Nucleus accumbens (tissue), 56 donors: Measurements from ENCODE around the gene TMTC1.

ENCODE experiments used
- DNase-seq, 56 donors: peaks; one replicate each; lab custom pipeline; 2025; lab: John Stamatoyannopoulos, UW

TMTC1 gene

GRCh38 chr12:29743077-29743476 lies 40.7 kb downstream of the TMTC1 start:
- no peak for DNase-seq

- no peak for DNase-seq
Observed at GRCh38 chr12:29742646-29743045, 41.1 kb downstream of the TMTC1 start.

- peak in 1 of 56 donors; percentile 13 for DNase-seq
Observed at GRCh38 chr12:29741342-29742241, 42.1 kb downstream of the TMTC1 start.

GRCh38 chr12:29739279-29739991 lies 44.3 kb downstream of the TMTC1 start:
- no peak for DNase-seq

GRCh38 chr12:29738365-29738764 lies 45.4 kb downstream of the TMTC1 start:
- DNase-seq: no peak

GRCh38 chr12:29737644-29738043 lies 46.1 kb downstream of the TMTC1 start:
- no peak for DNase-seq

- DNase-seq: peak in 14 of 56 donors; percentile 3 to 46 (median 22)
Observed at GRCh38 chr12:29735604-29736003, 48.1 kb downstream of the TMTC1 start.

GRCh38 chr12:29734734-29735133 lies 49.0 kb downstream of the TMTC1 start:
- DNase-seq: no peak

- no peak for DNase-seq
Observed at GRCh38 chr12:29734305-29734704, 49.4 kb downstream of the TMTC1 start.

GRCh38 chr12:29733501-29733900 lies 50.2 kb downstream of the TMTC1 start:
- no peak for DNase-seq

GRCh38 chr12:29733060-29733459 lies 50.7 kb downstream of the TMTC1 start:
- peak in 3 of 56 donors; percentile 3 to 27 (median 6) for DNase-seq

- DNase-seq: no peak
Observed at GRCh38 chr12:29732593-29732992, 51.1 kb downstream of the TMTC1 start.

GRCh38 chr12:29732191-29732590 lies 51.6 kb downstream of the TMTC1 start:
- no peak for DNase-seq

- DNase-seq: no peak
Observed at GRCh38 chr12:29731591-29731990, 52.2 kb downstream of the TMTC1 start.

GRCh38 chr12:29730481-29730880 lies 53.3 kb downstream of the TMTC1 start:
- DNase-seq: no peak

GRCh38 chr12:29728030-29728429 lies 55.7 kb downstream of the TMTC1 start:
- no peak for DNase-seq

GRCh38 chr12:29726741-29727348 lies 56.9 kb downstream of the TMTC1 start:
- DNase-seq: no peak

GRCh38 chr12:29726321-29726692 lies 57.4 kb downstream of the TMTC1 start:
- DNase-seq: no peak

- peak in 24 of 56 donors; percentile 3 to 64 (median 24) for DNase-seq
Observed at GRCh38 chr12:29725587-29726320, 58.0 kb downstream of the TMTC1 start.

- no peak for DNase-seq
Observed at GRCh38 chr12:29722164-29722563, 61.6 kb downstream of the TMTC1 start.

- DNase-seq: no peak
Observed at GRCh38 chr12:29719381-29719780, 64.4 kb downstream of the TMTC1 start.
